ENCODE data around the gene RAB11B. TPM values are rescaled to one million over a fixed set of nuclear protein-coding genes. Genes with fewer than 3 reads are reported as not detected.
"Not testable (repeated sequence)": the region's sequence is repeated elsewhere in the genome, so short reads cannot be mapped to it uniquely, and the experiment has no call there.

The RAB11B gene
- 64.2 TPM for total RNA-seq

GRCh38 chr19:8389891-8390616 lies at the start of gene RAB11B:
Gene RAB11B (plus strand): TSS chr19:8390360. CDS start chr19:8390417, 57 bp downstream.
- H3K4me3 ChIP-seq (ENCODE audit: low read length in 3 of 3): peak within 1 kb of the TSS; percentile 75 to 91 (median 88)
- no peaks in the 10 kb centered on the region for H3K27me3 ChIP-seq (ENCODE audit: control insufficient read depth in 3 of 3, insufficient read depth in 3 of 3, low read length in 3 of 3)
- H3K9ac ChIP-seq (ENCODE audit: low read depth in 1 of 3, low read length in 3 of 3): peak within 1 kb of the TSS; percentile 98 to 100 (median 99)
- H3K27ac ChIP-seq (ENCODE audit: low read depth, low read length): peak within 1 kb of the TSS; percentile 100
- H3K36me3 ChIP-seq (ENCODE audit: control insufficient read depth in 3 of 3, insufficient read depth in 3 of 3, low read length in 3 of 3): no peaks in the 10 kb centered on the region
- no peaks in the 10 kb centered on the region for H3K9me3 ChIP-seq (ENCODE audit: control insufficient read depth in 3 of 3, low read length in 3 of 3)
- peaks cover 38 to 50% (median 43%) of the 10 kb centered on the region in 3 donors for H3K4me1 ChIP-seq (ENCODE audit: control insufficient read depth in 3 of 3, insufficient read depth in 3 of 3, low read length in 3 of 3)

- H3K27me3 ChIP-seq (ENCODE audit: control insufficient read depth in 3 of 3, insufficient read depth in 3 of 3, low read length in 3 of 3): peaks cover 16 to 40% (median 19%) of the 10 kb centered on the region in 3 donors
- peak overlapping the region; percentile 86 for H3K27ac ChIP-seq (ENCODE audit: low read depth, low read length)
- not testable (repeated sequence) for H3K9me3 ChIP-seq (ENCODE audit: control insufficient read depth in 3 of 3, low read length in 3 of 3); H3K9ac ChIP-seq (ENCODE audit: low read depth in 1 of 3, low read length in 3 of 3); H3K36me3 ChIP-seq (ENCODE audit: control insufficient read depth in 3 of 3, insufficient read depth in 3 of 3, low read length in 3 of 3); H3K4me1 ChIP-seq (ENCODE audit: control insufficient read depth in 3 of 3, insufficient read depth in 3 of 3, low read length in 3 of 3)
- peak overlapping the region in 1 of 3 donors; percentile 38 for H3K4me3 ChIP-seq (ENCODE audit: low read length in 3 of 3)
Measured at GRCh38 chr19:8341504-8341903, 48.7 kb upstream of the RAB11B start.

- no peaks in the 10 kb centered on the region for H3K36me3 ChIP-seq (ENCODE audit: control insufficient read depth in 3 of 3, insufficient read depth in 3 of 3, low read length in 3 of 3)
- peak overlapping the region in 2 of 3 donors; percentile 56 to 68 for H3K9ac ChIP-seq (ENCODE audit: low read depth in 1 of 3, low read length in 3 of 3)
- H3K4me1 ChIP-seq (ENCODE audit: control insufficient read depth in 3 of 3, insufficient read depth in 3 of 3, low read length in 3 of 3): peaks cover 0 to 7% (median 3%) of the 10 kb centered on the region in 3 donors
- peak overlapping the region; percentile 86 for H3K27ac ChIP-seq (ENCODE audit: low read depth, low read length)
- peaks cover 16 to 36% (median 19%) of the 10 kb centered on the region in 3 donors for H3K27me3 ChIP-seq (ENCODE audit: control insufficient read depth in 3 of 3, insufficient read depth in 3 of 3, low read length in 3 of 3)
- H3K4me3 ChIP-seq (ENCODE audit: low read length in 3 of 3): peak overlapping the region; percentile 20 to 68 (median 51)
- H3K9me3 ChIP-seq (ENCODE audit: control insufficient read depth in 3 of 3, low read length in 3 of 3): no peaks in the 10 kb centered on the region
Measured at GRCh38 chr19:8342316-8342683, 47.9 kb upstream of the RAB11B start.

GRCh38 chr19:8342684-8343482 lies 47.3 kb upstream of the RAB11B start, which contains the start of gene KANK3:
Gene KANK3 (minus strand): TSS chr19:8343262. CDS start chr19:8337828, 5,434 bp downstream.
- H3K4me3 ChIP-seq (ENCODE audit: low read length in 3 of 3): peak within 1 kb of the TSS; percentile 51 to 68 (median 61)
- no peaks in the 10 kb centered on the region for H3K9me3 ChIP-seq (ENCODE audit: control insufficient read depth in 3 of 3, low read length in 3 of 3)
- H3K36me3 ChIP-seq (ENCODE audit: control insufficient read depth in 3 of 3, insufficient read depth in 3 of 3, low read length in 3 of 3): no peaks in the 10 kb centered on the region
- H3K9ac ChIP-seq (ENCODE audit: low read depth in 1 of 3, low read length in 3 of 3): peak within 1 kb of the TSS; percentile 57 to 84 (median 81)
- peak within 1 kb of the TSS; percentile 86 for H3K27ac ChIP-seq (ENCODE audit: low read depth, low read length)
- peaks cover 15 to 31% (median 16%) of the 10 kb centered on the region in 3 donors for H3K27me3 ChIP-seq (ENCODE audit: control insufficient read depth in 3 of 3, insufficient read depth in 3 of 3, low read length in 3 of 3)
- H3K4me1 ChIP-seq (ENCODE audit: control insufficient read depth in 3 of 3, insufficient read depth in 3 of 3, low read length in 3 of 3): peaks cover 3 to 10% (median 3%) of the 10 kb centered on the region in 3 donors

- H3K9me3 ChIP-seq (ENCODE audit: control insufficient read depth in 3 of 3, low read length in 3 of 3): no peaks in the 10 kb centered on the region
- H3K27me3 ChIP-seq (ENCODE audit: control insufficient read depth in 3 of 3, insufficient read depth in 3 of 3, low read length in 3 of 3): peaks cover 15 to 28% (median 16%) of the 10 kb centered on the region in 3 donors
- peak overlapping the region in 2 of 3 donors; percentile 6 to 61 for H3K4me3 ChIP-seq (ENCODE audit: low read length in 3 of 3)
- H3K9ac ChIP-seq (ENCODE audit: low read depth in 1 of 3, low read length in 3 of 3): no peak overlapping the region
- H3K4me1 ChIP-seq (ENCODE audit: control insufficient read depth in 3 of 3, insufficient read depth in 3 of 3, low read length in 3 of 3): peaks cover 3 to 10% (median 4%) of the 10 kb centered on the region in 3 donors
- no peak overlapping the region for H3K27ac ChIP-seq (ENCODE audit: low read depth, low read length)
- H3K36me3 ChIP-seq (ENCODE audit: control insufficient read depth in 3 of 3, insufficient read depth in 3 of 3, low read length in 3 of 3): no peaks in the 10 kb centered on the region
Measured at GRCh38 chr19:8343483-8343844, 46.7 kb upstream of the RAB11B start.

GRCh38 chr19:8349629-8350372 lies 40.4 kb upstream of the RAB11B start:
- not testable (repeated sequence) for H3K4me3 ChIP-seq (ENCODE audit: low read length in 3 of 3); H3K27ac ChIP-seq (ENCODE audit: low read depth, low read length)

GRCh38 chr19:8352134-8352827 lies 37.9 kb upstream of the RAB11B start:
- Histone ChIP-seq H3K4me1 (ENCODE audit: control insufficient read depth in 3 of 3, insufficient read depth in 3 of 3, low read length in 3 of 3) (peaks cover 9 to 18% (median 17%) of the 10 kb centered on the region in 3 donors), H3K27ac (ENCODE audit: low read depth, low read length) (no peak overlapping the region), H3K36me3 (ENCODE audit: control insufficient read depth in 3 of 3, insufficient read depth in 3 of 3, low read length in 3 of 3) (no peaks in the 10 kb centered on the region), H3K4me3 (ENCODE audit: low read length in 3 of 3) (peak overlapping the region in 1 of 3 donors; percentile 3), H3K9ac (ENCODE audit: low read depth in 1 of 3, low read length in 3 of 3) (peak overlapping the region in 2 of 3 donors; percentile 16 to 20), H3K9me3 (ENCODE audit: control insufficient read depth in 3 of 3, low read length in 3 of 3) (peaks cover 0 to 3% (median 0%) of the 10 kb centered on the region in 3 donors), H3K27me3 (ENCODE audit: control insufficient read depth in 3 of 3, insufficient read depth in 3 of 3, low read length in 3 of 3) (no peaks in the 10 kb centered on the region)

More at GRCh38 chr19:8349629-8350372, 40.4 kb upstream of the RAB11B start:
- not testable (repeated sequence) for H3K36me3 ChIP-seq (ENCODE audit: control insufficient read depth in 3 of 3, insufficient read depth in 3 of 3, low read length in 3 of 3); H3K9me3 ChIP-seq (ENCODE audit: control insufficient read depth in 3 of 3, low read length in 3 of 3); H3K9ac ChIP-seq (ENCODE audit: low read depth in 1 of 3, low read length in 3 of 3); H3K27me3 ChIP-seq (ENCODE audit: control insufficient read depth in 3 of 3, insufficient read depth in 3 of 3, low read length in 3 of 3)
- H3K4me1 ChIP-seq (ENCODE audit: control insufficient read depth in 3 of 3, insufficient read depth in 3 of 3, low read length in 3 of 3): peaks cover 7 to 15% (median 9%) of the 10 kb centered on the region in 3 donors

- not testable (repeated sequence) for H3K9me3 ChIP-seq (ENCODE audit: control insufficient read depth in 3 of 3, low read length in 3 of 3); H3K27me3 ChIP-seq (ENCODE audit: control insufficient read depth in 3 of 3, insufficient read depth in 3 of 3, low read length in 3 of 3); H3K27ac ChIP-seq (ENCODE audit: low read depth, low read length); H3K4me3 ChIP-seq (ENCODE audit: low read length in 3 of 3); H3K36me3 ChIP-seq (ENCODE audit: control insufficient read depth in 3 of 3, insufficient read depth in 3 of 3, low read length in 3 of 3)
- H3K9ac ChIP-seq (ENCODE audit: low read depth in 1 of 3, low read length in 3 of 3): peak overlapping the region in 1 of 3 donors; percentile 33
- H3K4me1 ChIP-seq (ENCODE audit: control insufficient read depth in 3 of 3, insufficient read depth in 3 of 3, low read length in 3 of 3): peaks cover 6 to 15% (median 14%) of the 10 kb centered on the region in 3 donors
Measured at GRCh38 chr19:8352845-8353244, 37.3 kb upstream of the RAB11B start.

Data from skeletal muscle tissue (tissue), 4 donors.